Astrocyte (in vitro differentiated cells and primary cell): ENCODE results near the gene ACAP3. TPM values are rescaled to one million over a fixed set of nuclear protein-coding genes. Genes with fewer than 3 reads are reported as not detected.

Experiments
- DNase-seq: peaks from one replicate; pipeline ENCODE4 v3.0.0-alpha.2; 2010; ENCODE audit warnings: low read depth
- FAIRE-seq: peaks from 2 replicates; lab custom pipeline; 2011; peaks lifted over from hg19 to GRCh38; lab: Jason Lieb, UNC
- H2AFZ ChIP-seq: 2 replicates; pipeline ENCODE4 v1.6.0; 2012; ENCODE audit warnings: low read depth, low read length, inconsistent platforms
- H3K27ac ChIP-seq: 2 replicates; pipeline ENCODE4 v1.5.1; 2011; ENCODE audit warnings: low read depth, low read length, inconsistent platforms
- H3K27me3 ChIP-seq: 2 replicates; pipeline ENCODE4 v1.6.0; 2011; ENCODE audit warnings: low read length, inconsistent platforms; ENCODE audit not compliant: insufficient read depth
- H3K36me3 ChIP-seq: 2 replicates; pipeline ENCODE4 v1.5.1; 2011; ENCODE audit warnings: low read length, inconsistent platforms; ENCODE audit not compliant: insufficient read depth
- H3K4me1 ChIP-seq: 2 replicates; pipeline ENCODE4 v1.5.1; 2011; ENCODE audit warnings: low read length, inconsistent platforms; ENCODE audit not compliant: insufficient read depth
- H3K4me2 ChIP-seq: 2 replicates; pipeline ENCODE4 v1.6.0; 2012; ENCODE audit warnings: low read length, inconsistent platforms
- H3K4me3 ChIP-seq: 2 replicates; pipeline ENCODE4 v1.5.1; 2011; ENCODE audit warnings: low read depth, mild to moderate bottlenecking, low read length, inconsistent platforms; ENCODE audit not compliant: insufficient read depth
- H3K79me2 ChIP-seq: 2 replicates; pipeline ENCODE4 v1.6.0; 2012; ENCODE audit warnings: mild to moderate bottlenecking, low read length, inconsistent platforms; ENCODE audit not compliant: insufficient read depth
- H3K9ac ChIP-seq: 2 replicates; pipeline ENCODE4 v1.6.0; 2012; ENCODE audit warnings: mild to moderate bottlenecking, low read length, inconsistent platforms
- H3K9me3 ChIP-seq: 2 replicates; pipeline ENCODE4 v1.5.1; 2012; ENCODE audit warnings: low read depth, mild to moderate bottlenecking, low read length, inconsistent platforms; ENCODE audit not compliant: insufficient read depth
- H4K20me1 ChIP-seq: 2 replicates; pipeline ENCODE4 v1.6.0; 2012; ENCODE audit warnings: low read length, inconsistent platforms; ENCODE audit not compliant: insufficient read depth
- H3K27ac Mint-ChIP-seq: one replicate; pipeline ENCODE4 v1.8.0; 2021; ENCODE audit warnings: mild to moderate bottlenecking, mixed read lengths; ENCODE audit not compliant: unreplicated experiment
- H3K27me3 Mint-ChIP-seq: one replicate; pipeline ENCODE4 v1.8.0; 2021; ENCODE audit warnings: low read depth, mixed read lengths; ENCODE audit not compliant: unreplicated experiment
- H3K36me3 Mint-ChIP-seq: one replicate; pipeline ENCODE4 v1.8.0; 2021; ENCODE audit warnings: low read depth, mixed read lengths; ENCODE audit not compliant: unreplicated experiment
- H3K4me1 Mint-ChIP-seq: one replicate; pipeline ENCODE4 v1.8.0; 2021; ENCODE audit warnings: low read depth, mixed read lengths; ENCODE audit not compliant: unreplicated experiment
- H3K4me3 Mint-ChIP-seq: one replicate; pipeline ENCODE4 v1.8.0; 2021; ENCODE audit warnings: mild to moderate bottlenecking, moderate library complexity, mixed read lengths; ENCODE audit not compliant: unreplicated experiment
- H3K9me3 Mint-ChIP-seq: one replicate; pipeline ENCODE4 v1.8.0; 2021; ENCODE audit warnings: mild to moderate bottlenecking, mixed read lengths; ENCODE audit not compliant: unreplicated experiment
- EZH2 ChIP-seq: IDR thresholded peaks from 2 replicates; pipeline ENCODE4 v1.6.1; 2012; ENCODE audit warnings: mild to moderate bottlenecking, low read length, inconsistent platforms; ENCODE audit not compliant: insufficient read depth
- total RNA-seq: library from RNA; stranded (reverse); gene quantifications from 2 replicates; pipeline ENCODE4 v1.2.1, GENCODE V29; 2021
- TF ChIP-seq, protein P1 (sequence below): IDR thresholded peaks from 2 replicates; pipeline ENCODE4 v1.5.1; 2011; ENCODE audit warnings: low read depth, mild to moderate bottlenecking, inconsistent platforms, low read length, moderate library complexity; ENCODE audit not compliant: insufficient read depth

ACAP3 gene
- total RNA-seq, 1 donor from 2014 or later, result 64.0 TPM

DNA sequence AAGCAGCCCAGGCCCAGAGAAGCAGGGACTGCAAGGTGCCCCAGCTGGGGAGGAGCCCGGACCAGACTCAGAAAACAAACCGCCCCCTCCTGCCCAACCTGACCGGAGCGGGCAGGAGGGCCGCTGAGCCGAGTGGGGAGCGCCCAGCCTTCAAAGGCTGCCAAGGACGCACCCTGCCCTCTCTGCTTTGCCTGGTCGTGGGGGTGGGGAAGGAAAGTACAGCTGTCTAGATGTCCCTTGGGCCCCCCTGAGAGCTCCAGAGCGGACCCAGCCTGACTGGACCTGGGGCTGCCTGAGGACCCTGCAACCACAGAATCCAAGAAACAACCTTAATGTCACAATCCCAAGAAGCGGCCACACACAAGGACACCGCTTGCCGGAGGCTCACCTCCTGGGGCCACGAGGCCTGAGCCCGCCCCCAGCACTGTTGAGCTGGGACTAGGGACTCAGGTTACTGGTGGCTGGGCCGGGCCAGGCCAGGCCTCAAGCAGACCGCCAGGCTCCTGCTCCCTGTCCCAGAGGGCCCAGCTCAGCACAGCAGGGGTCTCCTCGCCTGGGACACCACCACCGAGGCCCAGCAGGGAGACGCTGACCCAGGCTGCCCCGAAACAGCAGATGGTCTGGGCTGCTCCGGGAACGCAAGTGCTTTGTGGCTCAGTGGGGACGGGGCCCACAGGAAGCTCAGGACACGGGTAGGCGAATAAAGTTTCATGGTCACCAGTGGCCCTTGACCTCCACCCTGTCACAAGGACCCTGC lies 40.1 kb upstream of the ACAP3 start:
- Histone ChIP-seq H3K9ac (peak overlapping the region; percentile 83), H3K4me3 (peak overlapping the region; percentile 79), H2AFZ (no peak overlapping the region), H3K27ac (peak overlapping the region; percentile 47), H3K4me1 (peaks cover 46% of the 10 kb centered on the region), H3K9me3 (no peaks in the 10 kb centered on the region), H3K79me2 (peaks cover 67% of the 10 kb centered on the region), H3K4me2 (peak overlapping the region; percentile 99), H3K36me3 (peaks cover 6% of the 10 kb centered on the region), H3K27me3 (no peaks in the 10 kb centered on the region), H4K20me1 (peaks cover 69% of the 10 kb centered on the region)
- no peak for TF ChIP-seq EZH2
- TF ChIP-seq, protein P1, sequence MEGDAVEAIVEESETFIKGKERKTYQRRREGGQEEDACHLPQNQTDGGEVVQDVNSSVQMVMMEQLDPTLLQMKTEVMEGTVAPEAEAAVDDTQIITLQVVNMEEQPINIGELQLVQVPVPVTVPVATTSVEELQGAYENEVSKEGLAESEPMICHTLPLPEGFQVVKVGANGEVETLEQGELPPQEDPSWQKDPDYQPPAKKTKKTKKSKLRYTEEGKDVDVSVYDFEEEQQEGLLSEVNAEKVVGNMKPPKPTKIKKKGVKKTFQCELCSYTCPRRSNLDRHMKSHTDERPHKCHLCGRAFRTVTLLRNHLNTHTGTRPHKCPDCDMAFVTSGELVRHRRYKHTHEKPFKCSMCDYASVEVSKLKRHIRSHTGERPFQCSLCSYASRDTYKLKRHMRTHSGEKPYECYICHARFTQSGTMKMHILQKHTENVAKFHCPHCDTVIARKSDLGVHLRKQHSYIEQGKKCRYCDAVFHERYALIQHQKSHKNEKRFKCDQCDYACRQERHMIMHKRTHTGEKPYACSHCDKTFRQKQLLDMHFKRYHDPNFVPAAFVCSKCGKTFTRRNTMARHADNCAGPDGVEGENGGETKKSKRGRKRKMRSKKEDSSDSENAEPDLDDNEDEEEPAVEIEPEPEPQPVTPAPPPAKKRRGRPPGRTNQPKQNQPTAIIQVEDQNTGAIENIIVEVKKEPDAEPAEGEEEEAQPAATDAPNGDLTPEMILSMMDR, result no peak
- H3K4me1 Mint-ChIP-seq, result peaks cover 17% of the 10 kb centered on the region
- peak overlapping the region; percentile 87 for H3K4me3 Mint-ChIP-seq
- FAIRE-seq (no peak), DNase-seq (no peak)
- peaks cover 6% of the 10 kb centered on the region for H3K36me3 Mint-ChIP-seq
- H3K9me3 Mint-ChIP-seq, result no peaks in the 10 kb centered on the region
- peak overlapping the region; percentile 58 for H3K27ac Mint-ChIP-seq
- no peaks in the 10 kb centered on the region for H3K27me3 Mint-ChIP-seq

DNA sequence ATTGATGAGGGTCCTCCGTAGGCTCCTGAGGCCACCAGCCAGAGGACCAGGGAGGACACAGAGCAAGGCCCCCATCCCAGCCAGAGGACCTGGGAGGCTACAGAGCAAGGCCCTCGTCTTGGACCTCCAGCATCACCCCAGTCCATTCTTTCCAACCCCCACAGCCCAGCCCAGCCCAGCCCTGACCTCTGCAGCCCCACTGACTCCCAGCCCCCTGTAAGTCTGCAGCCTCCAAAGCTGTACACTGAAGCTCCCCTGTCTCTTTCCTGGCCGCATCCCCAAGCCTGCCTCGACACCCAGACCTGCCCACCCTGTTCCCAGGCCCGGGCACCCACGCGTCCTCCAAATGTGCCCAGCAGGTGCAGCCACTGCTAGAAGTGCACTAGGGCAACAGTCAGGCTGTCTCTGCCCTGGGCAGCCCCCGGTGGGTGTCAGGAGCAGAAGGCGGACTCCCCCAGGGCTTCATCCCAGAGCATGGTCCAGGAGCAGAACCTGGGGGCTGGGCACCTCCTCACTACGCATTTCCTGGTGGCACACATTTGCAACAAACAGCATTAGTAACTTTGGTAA lies 39.4 kb upstream of the ACAP3 start:
- H3K9me3 Mint-ChIP-seq, result no peaks in the 10 kb centered on the region
- peak overlapping the region; percentile 83 for H3K9ac ChIP-seq

More for the DNA sequence above, 39.4 kb upstream of the ACAP3 start:
- TF ChIP-seq EZH2, result no peak
- TF ChIP-seq, protein P1, result no peak
- H3K27me3 Mint-ChIP-seq, result no peaks in the 10 kb centered on the region
- Histone ChIP-seq H4K20me1 (peaks cover 69% of the 10 kb centered on the region), H3K4me1 (peaks cover 49% of the 10 kb centered on the region), H3K27me3 (no peaks in the 10 kb centered on the region), H3K9me3 (no peaks in the 10 kb centered on the region), H2AFZ (no peak overlapping the region), H3K27ac (no peak overlapping the region), H3K79me2 (peaks cover 67% of the 10 kb centered on the region), H3K36me3 (no peaks in the 10 kb centered on the region), H3K4me3 (peak overlapping the region; percentile 79), H3K4me2 (peak overlapping the region; percentile 99)
- H3K36me3 Mint-ChIP-seq, result peaks cover 1% of the 10 kb centered on the region
- peaks cover 13% of the 10 kb centered on the region for H3K4me1 Mint-ChIP-seq
- no peak for DNase-seq
- no peak for FAIRE-seq
- no peak overlapping the region for H3K27ac Mint-ChIP-seq
- peak overlapping the region; percentile 87 for H3K4me3 Mint-ChIP-seq
